Lower lobe of right lung (tissue), 2 donors: Measurements from ENCODE around the gene ELAVL3. TPM values are rescaled to one million over a fixed set of nuclear protein-coding genes. Genes with fewer than 3 reads are reported as not detected.

Source experiments
- ATAC-seq, 2 donors: fragments of 200-7000 bp; cut with Tn5 transposase; one replicate each; pipeline ENCODE4 v1.9.1; 2020 to 2022; ENCODE audit warnings: mild to moderate bottlenecking in 2 of 2, moderate library complexity in 2 of 2
- DNase-seq: peaks from one replicate; pipeline ENCODE4 v3.0.0-alpha.2; 2020
- H3K27ac ChIP-seq: fragments of 200-600 bp; one replicate; pipeline ENCODE4 v1.8.0; 2022
- H3K27me3 ChIP-seq: fragments of 200-600 bp; one replicate; pipeline ENCODE4 v1.8.0; 2022; ENCODE audit warnings: low read depth
- H3K36me3 ChIP-seq: fragments of 200-600 bp; one replicate; pipeline ENCODE4 v1.8.0; 2022; ENCODE audit warnings: mild to moderate bottlenecking
- H3K4me1 ChIP-seq: fragments of 200-600 bp; one replicate; pipeline ENCODE4 v1.8.0; 2022
- H3K4me3 ChIP-seq: fragments of 200-600 bp; one replicate; pipeline ENCODE4 v1.8.0; 2022; ENCODE audit warnings: mild to moderate bottlenecking
- H3K9me3 ChIP-seq: fragments of 200-600 bp; one replicate; pipeline ENCODE4 v1.8.0; 2022
- intact Hi-C: fragments of 100-400 bp; cut with DNase I; formaldehyde crosslinking; loops from one replicate; pipeline ENCODE4 v1.11.0; 2022
- total RNA-seq: library from RNA; stranded (reverse); fragmentation: NEBNext Ultra II Directional; extraction: Animal tissue kit (Norgen Biotek cat#: 25700); gene quantifications from one replicate; pipeline ENCODE4 v1.2.1, GENCODE V29; 2021
- TF ChIP-seq, protein P1 (sequence below): fragments of 200-600 bp; IDR thresholded peaks from one replicate; pipeline ENCODE4 v1.8.0; 2022; ENCODE audit warnings: antibody characterized with exemption, mild to moderate bottlenecking
- donor health status: DM: no; HTN: yes; CAD: no; lungs with severe emphysema.

The ELAVL3 gene
- total RNA-seq, 1 donor from 2014 or later: not detected

DNA sequence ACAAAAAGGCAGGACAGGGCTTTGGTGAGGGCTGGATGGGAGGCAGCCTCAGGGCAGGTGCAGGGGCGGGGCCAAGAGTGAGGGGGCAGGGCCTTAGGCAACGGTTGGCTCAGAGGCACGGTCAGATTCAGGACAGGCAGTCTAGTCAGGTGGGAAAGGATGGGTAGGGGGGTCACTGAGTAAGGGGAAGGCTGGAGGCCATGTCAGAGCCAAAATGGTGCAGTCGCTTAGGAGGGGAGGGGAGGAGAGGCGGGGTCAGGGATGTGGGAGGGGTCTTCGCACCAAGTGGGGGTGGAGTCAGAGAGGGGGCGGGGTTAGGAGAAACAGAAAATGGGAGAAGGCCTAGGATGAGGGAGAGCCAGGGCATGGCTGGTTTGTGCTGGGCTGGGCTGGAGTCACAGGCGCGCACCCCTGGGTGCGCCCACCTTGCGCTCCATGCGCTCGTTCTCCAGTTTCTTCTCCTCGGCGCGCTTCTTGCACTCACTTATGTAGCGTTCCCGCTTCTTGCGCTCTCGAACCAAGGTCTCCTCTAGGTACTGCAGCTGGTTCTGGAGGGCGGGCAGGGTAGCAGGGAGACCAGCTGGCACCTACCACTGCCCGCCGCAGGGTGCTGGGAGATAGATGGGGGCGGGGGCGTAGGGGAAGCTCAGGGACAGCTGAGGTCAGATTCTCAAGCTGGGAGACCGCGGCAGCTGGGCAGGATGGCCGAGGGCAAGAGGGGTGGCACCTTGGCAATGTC lies 55.0 kb downstream of the ELAVL3 start:
- Histone ChIP-seq H3K27ac (no peak overlapping the region), H3K4me1 (peaks cover 24% of the 10 kb centered on the region), H3K27me3 (peaks cover 22% of the 10 kb centered on the region), H3K4me3 (no peak overlapping the region), H3K36me3 (no peaks in the 10 kb centered on the region), H3K9me3 (no peaks in the 10 kb centered on the region)
- intact Hi-C loops: no loop called here
- TF ChIP-seq, protein P1, sequence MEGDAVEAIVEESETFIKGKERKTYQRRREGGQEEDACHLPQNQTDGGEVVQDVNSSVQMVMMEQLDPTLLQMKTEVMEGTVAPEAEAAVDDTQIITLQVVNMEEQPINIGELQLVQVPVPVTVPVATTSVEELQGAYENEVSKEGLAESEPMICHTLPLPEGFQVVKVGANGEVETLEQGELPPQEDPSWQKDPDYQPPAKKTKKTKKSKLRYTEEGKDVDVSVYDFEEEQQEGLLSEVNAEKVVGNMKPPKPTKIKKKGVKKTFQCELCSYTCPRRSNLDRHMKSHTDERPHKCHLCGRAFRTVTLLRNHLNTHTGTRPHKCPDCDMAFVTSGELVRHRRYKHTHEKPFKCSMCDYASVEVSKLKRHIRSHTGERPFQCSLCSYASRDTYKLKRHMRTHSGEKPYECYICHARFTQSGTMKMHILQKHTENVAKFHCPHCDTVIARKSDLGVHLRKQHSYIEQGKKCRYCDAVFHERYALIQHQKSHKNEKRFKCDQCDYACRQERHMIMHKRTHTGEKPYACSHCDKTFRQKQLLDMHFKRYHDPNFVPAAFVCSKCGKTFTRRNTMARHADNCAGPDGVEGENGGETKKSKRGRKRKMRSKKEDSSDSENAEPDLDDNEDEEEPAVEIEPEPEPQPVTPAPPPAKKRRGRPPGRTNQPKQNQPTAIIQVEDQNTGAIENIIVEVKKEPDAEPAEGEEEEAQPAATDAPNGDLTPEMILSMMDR: no peak
- no peak for DNase-seq
- ATAC-seq: no peak

DNA sequence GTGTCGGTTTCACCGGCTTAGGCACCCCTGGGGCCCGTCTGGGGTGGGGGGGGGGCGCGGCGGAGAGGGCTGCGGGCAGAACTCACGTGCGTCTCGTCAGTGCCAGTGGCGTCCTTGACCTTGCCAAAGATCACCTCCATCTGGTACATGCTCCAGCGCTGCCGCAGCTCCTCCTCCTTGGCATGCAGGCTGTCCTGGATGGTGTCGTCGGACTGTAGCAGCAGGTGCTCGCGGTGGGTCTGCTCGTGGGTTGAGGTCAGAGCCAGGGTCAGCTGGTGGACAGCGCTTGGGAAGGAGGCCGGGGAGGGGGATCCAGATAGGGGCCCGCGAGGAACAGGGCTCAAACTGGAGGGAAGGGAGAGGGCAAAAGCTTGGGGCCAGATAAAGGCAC lies 57.1 kb downstream of the ELAVL3 start:
- peaks cover 44% of the 10 kb centered on the region for H3K4me1 ChIP-seq
- H3K36me3 ChIP-seq: no peaks in the 10 kb centered on the region
- no peak overlapping the region for H3K27ac ChIP-seq
- DNase-seq (no peak), ATAC-seq (no peak)
- intact Hi-C loops: no loop called here
- TF ChIP-seq, protein P1: no peak
- H3K4me3 ChIP-seq: no peak overlapping the region
- no peaks in the 10 kb centered on the region for H3K9me3 ChIP-seq
- peaks cover 42% of the 10 kb centered on the region for H3K27me3 ChIP-seq

DNA sequence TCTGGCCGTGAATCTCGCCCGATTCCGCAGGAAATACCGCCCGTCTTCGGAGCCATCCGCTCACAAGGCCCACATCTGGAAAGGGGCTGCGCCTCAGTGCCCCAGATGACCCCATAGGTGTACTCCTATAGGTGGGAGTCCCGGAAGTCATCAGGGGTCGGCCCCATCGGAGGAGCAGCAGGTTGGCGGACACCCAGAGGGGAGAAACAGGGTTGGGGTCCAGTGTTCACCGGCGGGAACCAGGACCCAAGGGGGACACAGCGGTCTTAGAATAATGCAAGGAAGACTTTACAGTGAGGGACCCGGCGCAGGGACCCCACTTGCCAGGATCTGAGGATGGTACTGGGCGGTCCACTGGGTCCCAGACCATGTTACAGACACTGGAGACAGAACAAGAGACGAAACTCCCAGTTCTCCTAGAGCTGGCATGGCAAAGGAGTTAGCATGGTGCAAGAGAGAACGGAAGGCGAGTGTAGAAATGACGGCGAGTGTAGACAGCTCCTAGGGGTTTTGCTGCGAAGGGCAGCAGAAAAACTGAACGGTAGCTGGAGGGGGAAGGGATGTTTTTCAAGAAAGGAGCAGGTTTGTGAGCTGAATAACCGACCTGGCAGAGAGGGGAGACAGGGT lies 57.6 kb downstream of the ELAVL3 start:
- intact Hi-C loops: no loop called here
- Histone ChIP-seq H3K27me3 (peaks cover 46% of the 10 kb centered on the region), H3K36me3 (no peaks in the 10 kb centered on the region), H3K4me3 (no peak overlapping the region), H3K9me3 (no peaks in the 10 kb centered on the region), H3K4me1 (peaks cover 48% of the 10 kb centered on the region), H3K27ac (no peak overlapping the region)
- no peak for DNase-seq
- no peak for ATAC-seq
- TF ChIP-seq, protein P1: no peak

DNA sequence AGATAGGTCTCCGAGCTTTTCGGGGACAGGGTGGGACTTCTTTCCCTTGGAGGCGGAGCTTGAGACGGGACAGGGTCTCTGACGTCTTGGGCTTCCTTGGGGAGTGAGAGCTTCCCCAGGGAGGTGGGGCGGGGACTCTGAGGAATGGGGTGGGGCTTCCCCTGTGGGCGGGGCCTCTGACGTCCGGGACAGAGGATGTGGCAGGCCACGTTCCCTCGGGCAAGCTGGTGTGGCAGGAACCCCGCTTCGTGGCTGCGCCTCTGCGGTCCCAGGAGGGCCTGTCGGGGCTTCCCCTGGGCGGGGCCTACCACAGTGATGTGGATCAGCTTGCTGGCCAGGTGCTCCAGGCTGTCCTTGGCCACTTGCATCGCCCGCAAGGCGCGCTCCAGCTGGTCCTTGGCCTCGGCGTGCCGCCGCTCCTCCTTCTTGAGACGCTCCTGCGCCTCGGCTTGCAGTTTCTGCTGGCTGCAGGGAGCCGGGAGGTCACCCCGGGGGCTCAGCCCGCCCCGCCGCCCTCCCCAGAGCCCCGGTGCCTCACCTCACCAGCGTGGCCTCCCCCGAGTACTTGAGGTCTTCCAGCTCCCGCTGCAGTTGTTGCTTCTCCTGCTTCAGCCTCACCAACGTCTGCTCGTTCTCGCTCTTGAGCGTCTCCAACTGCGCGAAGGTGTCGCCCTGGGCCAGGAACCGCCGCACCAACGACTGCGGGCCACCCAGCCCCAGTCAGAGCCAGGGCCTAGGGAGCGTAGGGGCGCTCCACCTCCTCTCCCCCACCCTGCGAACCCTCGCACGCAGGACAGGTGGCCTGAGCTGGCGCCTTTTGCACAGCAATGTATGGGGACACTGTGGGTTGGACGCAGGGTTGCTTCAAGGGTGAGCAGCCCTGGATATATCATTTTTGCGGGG lies 58.4 kb downstream of the ELAVL3 start:
- Histone ChIP-seq H3K9me3 (no peaks in the 10 kb centered on the region), H3K36me3 (no peaks in the 10 kb centered on the region), H3K4me1 (peaks cover 48% of the 10 kb centered on the region), H3K27me3 (peaks cover 46% of the 10 kb centered on the region), H3K4me3 (peak overlapping the region; percentile 48), H3K27ac (peak overlapping the region; percentile 55)
- peak; percentile 84 to 93 for ATAC-seq
- DNase-seq: peak; percentile 94
- intact Hi-C loops: no loop called here
- TF ChIP-seq, protein P1: no peak

DNA sequence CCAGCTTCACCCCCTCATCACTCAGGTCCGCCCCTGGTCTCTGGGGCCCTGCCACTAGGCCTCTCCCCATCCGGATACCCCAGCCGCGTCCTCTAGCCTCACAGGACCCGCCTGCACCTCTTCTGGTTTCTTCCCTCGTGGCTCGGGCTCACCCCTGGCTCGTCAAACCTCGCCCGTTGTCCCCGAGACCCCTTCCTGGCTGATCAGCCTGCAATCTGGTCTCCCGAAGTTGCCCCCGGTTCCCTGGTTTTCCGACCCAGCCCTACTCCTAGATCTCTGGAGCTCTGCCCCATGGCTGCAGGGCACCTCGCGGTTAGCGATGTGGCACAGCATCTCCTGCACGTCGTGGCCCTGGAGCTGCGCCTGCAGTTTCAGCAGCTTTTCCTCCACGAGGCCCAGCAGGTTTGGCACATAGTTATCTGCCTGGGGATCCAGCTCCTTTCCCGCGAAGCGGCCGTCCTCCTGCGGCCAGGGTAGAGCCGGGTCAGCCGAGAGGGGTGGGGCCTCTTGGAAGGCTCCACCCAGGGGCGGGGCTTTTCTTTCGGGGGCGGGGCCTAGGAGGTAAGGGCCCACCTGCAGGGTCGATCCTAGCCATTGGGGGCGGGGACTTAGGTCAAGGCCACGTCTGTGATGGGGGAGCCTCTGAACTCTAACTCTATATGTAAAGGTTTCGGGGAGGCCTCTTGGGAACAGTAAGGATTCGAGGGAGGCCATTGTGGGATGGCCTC lies 59.3 kb downstream of the ELAVL3 start:
- DNase-seq: peak; percentile 71
- TF ChIP-seq, protein P1: no peak
- Histone ChIP-seq H3K4me3 (peak overlapping the region; percentile 48), H3K4me1 (peaks cover 48% of the 10 kb centered on the region), H3K27ac (peak overlapping the region; percentile 55), H3K27me3 (peaks cover 46% of the 10 kb centered on the region), H3K9me3 (no peaks in the 10 kb centered on the region), H3K36me3 (no peaks in the 10 kb centered on the region)
- intact Hi-C loops: no loop called here
- peak; percentile 66 to 68 for ATAC-seq
